ENCODE data around the gene SPAG17.
A peak's percentile ranks its signal among the peaks of the same experiment; 100 is the strongest.

The SPAG17 gene

GRCh38 chr1:117933769-117934168 is 251.3 kb downstream of the SPAG17 start:
- DNase-seq (ENCODE audit: low read depth) = no peak
- H3K4me3 ChIP-seq (ENCODE audit: low read depth, low read length) = no peak overlapping the region
- in situ Hi-C loops (cut with HindIII; ENCODE audit: low sequenced_read_pairs) = no loop called here
- no peak for TF ChIP-seq CTCF (IDR thresholded peaks at IDR 0.05; ENCODE audit: low read depth, low read length, missing control alignments)

- in situ Hi-C loops (cut with HindIII; ENCODE audit: low sequenced_read_pairs) = no loop called here
- H3K4me3 ChIP-seq (ENCODE audit: low read depth, low read length) = no peak overlapping the region
- TF ChIP-seq CTCF (IDR thresholded peaks at IDR 0.05; ENCODE audit: low read depth, low read length, missing control alignments) = no peak
- DNase-seq (ENCODE audit: low read depth) = no peak
Measured at GRCh38 chr1:117932576-117932975, 252.5 kb downstream of the SPAG17 start.

- in situ Hi-C loops (cut with HindIII; ENCODE audit: low sequenced_read_pairs) = no loop called here
- no peak for TF ChIP-seq CTCF (IDR thresholded peaks at IDR 0.05; ENCODE audit: low read depth, low read length, missing control alignments)
- peak overlapping the region; percentile 74 for H3K4me3 ChIP-seq (ENCODE audit: low read depth, low read length)
- no peak for DNase-seq (ENCODE audit: low read depth)
Measured at GRCh38 chr1:117930484-117930883, 254.5 kb downstream of the SPAG17 start.

- no peak for DNase-seq (ENCODE audit: low read depth)
- no peak for TF ChIP-seq CTCF (IDR thresholded peaks at IDR 0.05; ENCODE audit: low read depth, low read length, missing control alignments)
- peak overlapping the region; percentile 74 for H3K4me3 ChIP-seq (ENCODE audit: low read depth, low read length)
- in situ Hi-C loops (cut with HindIII; ENCODE audit: low sequenced_read_pairs) = no loop called here
Measured at GRCh38 chr1:117930173-117930447, 254.9 kb downstream of the SPAG17 start.

- TF ChIP-seq CTCF (IDR thresholded peaks at IDR 0.05; ENCODE audit: low read depth, low read length, missing control alignments) = no peak
- in situ Hi-C loops (cut with HindIII; ENCODE audit: low sequenced_read_pairs) = no loop called here
- H3K4me3 ChIP-seq (ENCODE audit: low read depth, low read length) = peak within 1 kb of the TSS; percentile 74
- peak; percentile 92 for DNase-seq (ENCODE audit: low read depth)
Measured at GRCh38 chr1:117929343-117930172, 255.5 kb downstream of the SPAG17 start, which contains the start of the genes GDAP2 and WDR3. Gene GDAP2 (minus strand): TSS chr1:117929621. CDS start chr1:117920357, 9,264 bp downstream. Gene WDR3 (plus strand): TSS chr1:117929739. CDS start chr1:117933320, 3,581 bp downstream.

- TF ChIP-seq CTCF (IDR thresholded peaks at IDR 0.05; ENCODE audit: low read depth, low read length, missing control alignments) = no peak
- peak overlapping the region; percentile 74 for H3K4me3 ChIP-seq (ENCODE audit: low read depth, low read length)
- DNase-seq (ENCODE audit: low read depth) = peak; percentile 26
- in situ Hi-C loops (cut with HindIII; ENCODE audit: low sequenced_read_pairs) = no loop called here
Measured at GRCh38 chr1:117928881-117929342, 256.1 kb downstream of the SPAG17 start.
